IMR-90 (cell line): Measurements from ENCODE around the gene CARD18. TPM values are rescaled to one million over a fixed set of nuclear protein-coding genes. Genes with fewer than 3 reads are reported as not detected.

Source experiments
- ATAC-seq: fragments of 200-7000 bp; cut with Tn5 transposase; 2 replicates; pipeline ENCODE4 v1.9.1; 2020; ENCODE audit warnings: low read depth, mild to moderate bottlenecking, moderate library complexity
- BruUV-seq: library from RNA; stranded (reverse); fragments of 400-500 nt; replicated peaks from 2 replicates; lab custom pipeline; 2021; lab: Mats Ljungman, UMichigan
- CTCF ChIA-PET: fragments of 300-600 bp; formaldehyde crosslinking; extraction: SDS; loops from one replicate; lab custom pipeline; 2021; ENCODE audit warnings: antibody characterized with exemption; lab: Yijun Ruan, JAX
- POLR2A ChIA-PET: fragments of 300-600 bp; sonication (Branson Sonifier 250); formaldehyde crosslinking; loops from one replicate; lab custom pipeline; 2022; ENCODE audit warnings: antibody characterized with exemption; ENCODE audit not compliant: unreplicated experiment; lab: Charles Lee
- DNase-seq: peaks from one replicate; pipeline ENCODE4 v3.0.0; 2013
- H2AFZ ChIP-seq: replicated peaks from 2 replicates; pipeline ENCODE3; 2013; ENCODE audit warnings: low read length, mild to moderate bottlenecking; ENCODE audit not compliant: poor library complexity
- H2AK5ac ChIP-seq: 2 replicates; pipeline ENCODE4 v1.6.1; 2013; ENCODE audit warnings: low read depth, low read length, inconsistent platforms
- H2AK9ac ChIP-seq: replicated peaks from 2 replicates; pipeline ENCODE3; 2013; ENCODE audit warnings: mild to moderate bottlenecking, low read depth, low read length, moderate library complexity; ENCODE audit not compliant: poor library complexity
- H2BK120ac ChIP-seq: 2 replicates; pipeline ENCODE4 v1.6.1; 2013; ENCODE audit warnings: low read depth, low read length, inconsistent platforms
- H2BK15ac ChIP-seq: 3 replicates; pipeline ENCODE4 v1.6.1; 2013; ENCODE audit warnings: low read depth, low read length, inconsistent platforms
- H2BK20ac ChIP-seq: 2 replicates; pipeline ENCODE4 v1.6.1; 2013; ENCODE audit warnings: low read depth, mild to moderate bottlenecking, inconsistent platforms, low read length, moderate library complexity
- H2BK5ac ChIP-seq: 2 replicates; pipeline ENCODE4 v1.6.1; 2013; ENCODE audit warnings: mild to moderate bottlenecking, low read depth, low read length, inconsistent platforms; ENCODE audit not compliant: poor library complexity, severe bottlenecking
- H3K14ac ChIP-seq: replicated peaks from 2 replicates; pipeline ENCODE4 v1.6.1; 2013; ENCODE audit warnings: low read depth, low read length, inconsistent platforms
- H3K18ac ChIP-seq: 2 replicates; pipeline ENCODE4 v1.6.1; 2013; ENCODE audit warnings: low read depth, low read length, control low read depth
- H3K23ac ChIP-seq: 2 replicates; pipeline ENCODE4 v1.6.1; 2013; ENCODE audit warnings: low read depth, low read length, inconsistent platforms
- H3K27ac ChIP-seq: 2 replicates; pipeline ENCODE4 v1.5.1; 2013; ENCODE audit warnings: mild to moderate bottlenecking, control low read depth, low read length; ENCODE audit not compliant: insufficient read depth
- H3K27me3 ChIP-seq: 2 replicates; pipeline ENCODE4 v1.6.1; 2013; ENCODE audit warnings: low read length; ENCODE audit not compliant: control insufficient read depth, insufficient read depth
- H3K36me3 ChIP-seq: 2 replicates; pipeline ENCODE4 v1.6.1; 2013; ENCODE audit warnings: low read length, mixed read lengths; ENCODE audit not compliant: control insufficient read depth, insufficient read depth
- H3K4ac ChIP-seq: 2 replicates; pipeline ENCODE4 v1.6.1; 2013; ENCODE audit warnings: low read depth, low read length, inconsistent platforms
- H3K4me1 ChIP-seq: 2 replicates; pipeline ENCODE4 v1.6.1; 2013; ENCODE audit warnings: low read length, mixed read lengths; ENCODE audit not compliant: control insufficient read depth, insufficient read depth
- H3K4me2 ChIP-seq: 2 replicates; pipeline ENCODE4 v1.6.1; 2013; ENCODE audit warnings: low read depth, mild to moderate bottlenecking, control low read depth, low read length, moderate library complexity
- H3K4me3 ChIP-seq: 2 replicates; pipeline ENCODE4 v1.5.1; 2013; ENCODE audit warnings: low read depth, mild to moderate bottlenecking, control low read depth, low read length, moderate library complexity; ENCODE audit not compliant: insufficient read depth
- H3K56ac ChIP-seq: 2 replicates; pipeline ENCODE4 v1.6.1; 2013; ENCODE audit warnings: low read length, inconsistent platforms; ENCODE audit not compliant: insufficient read depth; ENCODE audit errors: extremely low read depth
- H3K79me1 ChIP-seq, 2 experiments: 2 replicates each; pipeline ENCODE4 v1.6.1; 2013; ENCODE audit warnings: low read length in 2 of 2, inconsistent platforms in 1 of 2, low read depth in 1 of 2
- H3K9ac ChIP-seq: 2 replicates; pipeline ENCODE4 v1.6.1; 2013; ENCODE audit warnings: low read depth, low read length, control low read depth
- H3K9me1 ChIP-seq: 2 replicates; pipeline ENCODE4 v1.6.1; 2013; ENCODE audit warnings: low read length, inconsistent platforms; ENCODE audit not compliant: insufficient read depth
- H3K9me3 ChIP-seq: 2 replicates; pipeline ENCODE4 v1.6.1; 2013; ENCODE audit warnings: low read length; ENCODE audit not compliant: control insufficient read depth, insufficient read depth
- H4K20me1 ChIP-seq: 2 replicates; pipeline ENCODE4 v1.6.1; 2013; ENCODE audit warnings: low read length, inconsistent platforms; ENCODE audit not compliant: insufficient read depth
- H4K5ac ChIP-seq: 2 replicates; pipeline ENCODE4 v1.6.1; 2013; ENCODE audit warnings: mild to moderate bottlenecking, low read depth, low read length, control low read depth
- H4K8ac ChIP-seq, 2 experiments: 2 replicates each; pipeline ENCODE4 v1.6.1; 2013; ENCODE audit warnings: low read depth in 2 of 2, low read length in 2 of 2, control low read depth in 1 of 2, inconsistent platforms in 1 of 2
- H4K91ac ChIP-seq: 2 replicates; pipeline ENCODE4 v1.6.1; 2013; ENCODE audit warnings: low read depth, low read length, inconsistent platforms; ENCODE audit not compliant: insufficient read depth
- BHLHE40 ChIP-seq: fragments of 150-350 bp; IDR thresholded peaks from 2 replicates; pipeline ENCODE4 v1.6.1; 2016; ENCODE audit warnings: mild to moderate bottlenecking, low read depth, low read length
- CEBPB ChIP-seq: IDR thresholded peaks from 2 replicates; pipeline ENCODE4 v1.6.1; 2012; ENCODE audit warnings: low read depth, low read length, improper control_type of control experiment
- CHD1 ChIP-seq: IDR thresholded peaks from 2 replicates; pipeline ENCODE4 v1.6.1; 2012; ENCODE audit warnings: low read depth, low read length, improper control_type of control experiment
- CTCF ChIP-seq: conservative IDR thresholded peaks from 2 replicates; pipeline ENCODE4 v1.5.1; 2012; ENCODE audit warnings: mild to moderate bottlenecking, low read depth, low read length, improper control_type of control experiment
- ELK1 ChIP-seq: fragments of 150-350 bp; IDR thresholded peaks from 2 replicates; pipeline ENCODE4 v1.6.1; 2016; ENCODE audit warnings: low read depth, mild to moderate bottlenecking, low read length, moderate library complexity, borderline replicate concordance
- MAZ ChIP-seq: IDR thresholded peaks from 2 replicates; pipeline ENCODE4 v1.6.1; 2012; ENCODE audit warnings: low read depth, mild to moderate bottlenecking, low read length, improper control_type of control experiment, moderate library complexity, borderline replicate concordance
- MXI1 ChIP-seq: IDR thresholded peaks from 2 replicates; pipeline ENCODE4 v1.6.1; 2012; ENCODE audit warnings: low read depth, mild to moderate bottlenecking, low read length, moderate library complexity, borderline replicate concordance
- NFE2L2 ChIP-seq: fragments of 150-350 bp; IDR thresholded peaks from 2 replicates; pipeline ENCODE4 v1.6.1; 2016; ENCODE audit warnings: low read depth, mild to moderate bottlenecking, low read length
- RAD21 ChIP-seq: IDR thresholded peaks from 2 replicates; pipeline ENCODE4 v1.6.1; 2012; ENCODE audit warnings: low read length, improper control_type of control experiment
- RCOR1 ChIP-seq: IDR thresholded peaks from 2 replicates; pipeline ENCODE4 v1.6.1; 2012; ENCODE audit warnings: mild to moderate bottlenecking, low read length, improper control_type of control experiment; ENCODE audit not compliant: insufficient replicate concordance
- RFX5 ChIP-seq: IDR thresholded peaks from 2 replicates; pipeline ENCODE4 v1.8.0; 2012; ENCODE audit warnings: low read depth, mild to moderate bottlenecking, low read length, moderate library complexity
- SMC3 ChIP-seq: fragments of 150-350 bp; IDR thresholded peaks from 2 replicates; pipeline ENCODE4 v1.6.1; 2016; ENCODE audit warnings: low read depth, mild to moderate bottlenecking, antibody characterized with exemption, low read length, moderate library complexity
- USF2 ChIP-seq: fragments of 150-350 bp; IDR thresholded peaks from 2 replicates; pipeline ENCODE4 v1.6.1; 2017; ENCODE audit warnings: mild to moderate bottlenecking, antibody characterized with exemption, low read length, low read depth
- WGBS, 2 experiments: methylation state at CpG; one replicate each; pipeline versions ENCODE4 v1.1.5 to v1.1.7; 2013; ENCODE audit warnings: missing lambda C conversion rate in 2 of 2; ENCODE audit not compliant: insufficient read length in 1 of 2; ENCODE audit errors: extremely low coverage in 2 of 2; 5-methylcytosine and 5-hydroxymethylcytosine counted together
- dilution Hi-C: fragments of 300-500 bp; cut with HindIII; formaldehyde crosslinking; loops from one replicate; pipeline ENCODE4 v1.14.3; 2018; ENCODE audit warnings: low sequenced_read_pairs; ENCODE audit not compliant: unreplicated experiment
- in situ Hi-C: fragments of 300-500 bp; cut with MboI; formaldehyde crosslinking; loops from 3 replicates; pipeline ENCODE4 v1.14.3; 2019; ENCODE audit warnings: low sequenced_read_pairs, inconsistent platforms, mixed read lengths
- intact Hi-C: fragments of 100-400 bp; cut with micrococcal nuclease; formaldehyde crosslinking; loops from 2 replicates; pipeline ENCODE4 v1.10.0; 2022
- polyA plus RNA-seq, 3 experiments: library from polyadenylated mRNA; depleted of rRNA; stranded (reverse); fragments of >200 nt; gene quantifications; 2 replicates each; pipeline ENCODE4 v1.2.3, GENCODE V29; 2012; ENCODE audit warnings: low replicate concordance in 1 of 3
- total RNA-seq: library from RNA; depleted of rRNA; stranded (reverse); fragments of >200 nt; gene quantifications from 2 replicates; pipeline ENCODE4 v1.2.3, GENCODE V29; 2012

CARD18 gene
- total and polyA plus RNA-seq, 2 of the 4 experiments (the other 2 are of a cell fraction) = not detected

GRCh38 chr11:105148241-105148640 lies 8.7 kb upstream of the CARD18 start:
- H2BK15ac ChIP-seq = peak overlapping the region; percentile 74; the same call in 2 of the 3 replicates
- no peaks in the 10 kb centered on the region for H4K20me1 ChIP-seq
- H3K27me3 ChIP-seq = no peaks in the 10 kb centered on the region
- no peak for ATAC-seq
- no peak overlapping the region for H3K56ac ChIP-seq
- H2BK20ac ChIP-seq = peak overlapping the region; percentile 76
- intact Hi-C loops (no loop called here), dilution Hi-C loops (no loop called here), in situ Hi-C loops (no loop called here)
- 100% methylated on average over 2 of the region's 5 CpGs; no CpG with 5 or more reads in 1 of the 2 experiments for WGBS, 2 experiments
- no peak overlapping the region for H3K23ac ChIP-seq
- H2AFZ ChIP-seq = no peak overlapping the region
- H3K9me3 ChIP-seq = no peaks in the 10 kb centered on the region
- H4K8ac ChIP-seq = no peak overlapping the region
- peak overlapping the region; percentile 80 for H2BK120ac ChIP-seq
- peaks cover 6% of the 10 kb centered on the region; the same call in 1 of the 2 replicates for H3K9me1 ChIP-seq
- no peak overlapping the region for H2BK5ac ChIP-seq
- H3K14ac ChIP-seq = no peak overlapping the region; the same call in 1 of the 2 replicates
- H3K4me2 ChIP-seq = no peak overlapping the region
- TF ChIP-seq USF2 = no peak
- no peak for TF ChIP-seq MAZ
- no peak for TF ChIP-seq RCOR1
- TF ChIP-seq ELK1 = no peak
- no peak for TF ChIP-seq BHLHE40
- no peak for TF ChIP-seq RFX5
- no peak for TF ChIP-seq CEBPB
- no peak for TF ChIP-seq MXI1
- TF ChIP-seq CTCF = no peak
- no peak for TF ChIP-seq SMC3
- no peak for TF ChIP-seq CHD1
- TF ChIP-seq RAD21 = no peak
- no peak for TF ChIP-seq NFE2L2
- ChIA-PET CTCF (no interaction called here), POLR2A (no interaction called here)
- H3K36me3 ChIP-seq = no peaks in the 10 kb centered on the region
- peak; percentile 49 for DNase-seq
- no peaks in the 10 kb centered on the region for H3K79me1 ChIP-seq
- peaks cover 4% of the 10 kb centered on the region for H3K4me1 ChIP-seq
- H2AK5ac ChIP-seq = peak overlapping the region; percentile 88
- H3K27ac ChIP-seq = no peak overlapping the region
- H4K91ac ChIP-seq = 0 out of 2 replicates have a peak overlapping the region, but pooled peaks have one; percentile 33
- H2AK9ac ChIP-seq = no peak overlapping the region
- no TSS peak for BruUV-seq
- no peak overlapping the region for H3K4me3 ChIP-seq
- H4K5ac ChIP-seq = no peak overlapping the region
- H3K4ac ChIP-seq = peak overlapping the region; percentile 38; the same call in 1 of the 2 replicates
- H3K18ac ChIP-seq = no peak overlapping the region
- no peak overlapping the region for H3K9ac ChIP-seq
